HG03097 (cell line): ENCODE results near the gene CCNG2.
A peak's percentile ranks its signal among the peaks of the same experiment; 100 is the strongest.

Experiments used
- ATAC-seq: cut with Tn5 transposase; IDR thresholded peaks from one replicate; pipeline ENCODE4 v1.9.1; 2021; ENCODE audit not compliant: unreplicated experiment, low FRiP score

Gene CCNG2

GRCh38 chr4:77146186-77147078, 10.6 kb upstream of the CCNG2 start:
- ATAC-seq = no peak

GRCh38 chr4:77147079-77147782, 9.8 kb upstream of the CCNG2 start:
- no peak for ATAC-seq

- ATAC-seq = no peak
These were observed 8.9 kb upstream of the CCNG2 start for GRCh38 chr4:77148078-77148477.

GRCh38 chr4:77149789-77150188, 7.2 kb upstream of the CCNG2 start:
- ATAC-seq = no peak

GRCh38 chr4:77151241-77151640, 5.8 kb upstream of the CCNG2 start:
- no peak for ATAC-seq

- no peak for ATAC-seq
These were observed 4.6 kb upstream of the CCNG2 start for GRCh38 chr4:77152421-77152820.

GRCh38 chr4:77153006-77153405, 4.0 kb upstream of the CCNG2 start:
- no peak for ATAC-seq

- ATAC-seq = no peak
These were observed 2.9 kb upstream of the CCNG2 start for GRCh38 chr4:77154065-77154464.

- no peak for ATAC-seq
These were observed 2.1 kb upstream of the CCNG2 start for GRCh38 chr4:77154761-77155499.

GRCh38 chr4:77155631-77156452, 1.2 kb upstream of the CCNG2 start:
- no peak for ATAC-seq

GRCh38 chr4:77156533-77156911, 485 bp upstream of the CCNG2 start:
- ATAC-seq = peak; percentile 87

- peak; percentile 42 for ATAC-seq
These were observed 966 bp downstream of the CCNG2 start for GRCh38 chr4:77157859-77158486.

GRCh38 chr4:77158487-77158861, 1.5 kb downstream of the CCNG2 start:
- no peak for ATAC-seq

GRCh38 chr4:77159806-77160205, 2.8 kb downstream of the CCNG2 start:
- no peak for ATAC-seq

GRCh38 chr4:77163641-77164040, 6.6 kb downstream of the CCNG2 start:
- ATAC-seq = no peak

- ATAC-seq = no peak
These were observed 10.2 kb downstream of the CCNG2 start for GRCh38 chr4:77167173-77167572.

- no peak for ATAC-seq
These were observed 10.9 kb downstream of the CCNG2 start for GRCh38 chr4:77167866-77168265.

GRCh38 chr4:77169481-77169880, 12.5 kb downstream of the CCNG2 start:
- ATAC-seq = no peak

GRCh38 chr4:77170926-77171325, 13.9 kb downstream of the CCNG2 start:
- ATAC-seq = no peak

GRCh38 chr4:77172336-77172735, 15.3 kb downstream of the CCNG2 start:
- no peak for ATAC-seq
